ENCODE data around the gene VWF. TPM values are rescaled to one million over a fixed set of nuclear protein-coding genes. Genes with fewer than 3 reads are reported as not detected.
"Not testable (repeated sequence)": the region's sequence is repeated elsewhere in the genome, so short reads cannot be mapped to it uniquely, and the experiment has no call there.

Gene VWF
- total RNA-seq, 2 donors from 2014 or later: 248 to 476 TPM

- H3K36me3 Mint-ChIP-seq (ENCODE audit: low read depth): peaks cover 84% of the 10 kb centered on the region
- Histone ChIP-seq H3K36me3 (ENCODE audit: control insufficient read depth, insufficient read depth, low read length) (peaks cover 22% of the 10 kb centered on the region), H3K9me3 (ENCODE audit: control insufficient read depth, low read length) (no peaks in the 10 kb centered on the region), H3K4me1 (ENCODE audit: control insufficient read depth, insufficient read depth, low read length) (no peaks in the 10 kb centered on the region), H3K4me3 (ENCODE audit: low read length) (no peak overlapping the region), H3K27me3 (ENCODE audit: control insufficient read depth, insufficient read depth, low read length, poor library complexity, severe bottlenecking) (no peaks in the 10 kb centered on the region), H3K9ac (ENCODE audit: extremely low read depth, low read length, poor library complexity, severe bottlenecking) (no peak overlapping the region), H3K27ac (ENCODE audit: low read depth, low read length) (no peak overlapping the region)
- H3K4me3 Mint-ChIP-seq: no peak overlapping the region
- peak; percentile 47 for DNase-seq
- TF ChIP-seq CTCF (conservative IDR thresholded peaks at IDR 0.05): no peak
- H3K9me3 Mint-ChIP-seq: no peaks in the 10 kb centered on the region
- no peaks in the 10 kb centered on the region for H3K27me3 Mint-ChIP-seq (ENCODE audit: insufficient read depth)
- H3K27ac Mint-ChIP-seq: no peak overlapping the region
- H3K4me1 Mint-ChIP-seq: no peaks in the 10 kb centered on the region
- WGBS, 2 experiments (ENCODE audit: insufficient coverage in 1 of 2, insufficient read length in 1 of 2): 78 to 82% methylated on average over 3 to 6 of the region's 7 CpGs
These were observed 107.7 kb downstream of the VWF start for GRCh38 chr12:6016756-6017155.

- not testable (repeated sequence) for H3K4me1 Mint-ChIP-seq; H3K4me3 ChIP-seq (ENCODE audit: low read length); H3K27ac ChIP-seq (ENCODE audit: low read depth, low read length); H3K9me3 ChIP-seq (ENCODE audit: control insufficient read depth, low read length); H3K4me3 Mint-ChIP-seq; H3K9ac ChIP-seq (ENCODE audit: extremely low read depth, low read length, poor library complexity, severe bottlenecking); H3K27ac Mint-ChIP-seq; H3K27me3 Mint-ChIP-seq (ENCODE audit: insufficient read depth); H3K4me1 ChIP-seq (ENCODE audit: control insufficient read depth, insufficient read depth, low read length); H3K9me3 Mint-ChIP-seq; H3K27me3 ChIP-seq (ENCODE audit: control insufficient read depth, insufficient read depth, low read length, poor library complexity, severe bottlenecking)
- peaks cover 84% of the 10 kb centered on the region for H3K36me3 Mint-ChIP-seq (ENCODE audit: low read depth)
- peak; percentile 26 for DNase-seq
- H3K36me3 ChIP-seq (ENCODE audit: control insufficient read depth, insufficient read depth, low read length): peaks cover 22% of the 10 kb centered on the region
- 90 to 96% methylated on average over 7 to 11 of the region's 12 CpGs for WGBS, 2 experiments (ENCODE audit: insufficient coverage in 1 of 2, insufficient read length in 1 of 2)
These were observed 108.5 kb downstream of the VWF start for GRCh38 chr12:6016004-6016403.

GRCh38 chr12:6015271-6015670 is 109.2 kb downstream of the VWF start:
- TF ChIP-seq CTCF (conservative IDR thresholded peaks at IDR 0.05): peak; percentile 57
- not testable (repeated sequence) for H3K4me1 ChIP-seq (ENCODE audit: control insufficient read depth, insufficient read depth, low read length); H3K27ac Mint-ChIP-seq; DNase-seq; H3K9ac ChIP-seq (ENCODE audit: extremely low read depth, low read length, poor library complexity, severe bottlenecking); H3K9me3 Mint-ChIP-seq; H3K27me3 Mint-ChIP-seq (ENCODE audit: insufficient read depth); H3K4me3 Mint-ChIP-seq; H3K4me1 Mint-ChIP-seq; H3K4me3 ChIP-seq (ENCODE audit: low read length); H3K9me3 ChIP-seq (ENCODE audit: control insufficient read depth, low read length); H3K27ac ChIP-seq (ENCODE audit: low read depth, low read length); H3K27me3 ChIP-seq (ENCODE audit: control insufficient read depth, insufficient read depth, low read length, poor library complexity, severe bottlenecking)
- peaks cover 26% of the 10 kb centered on the region for H3K36me3 ChIP-seq (ENCODE audit: control insufficient read depth, insufficient read depth, low read length)
- no CpG with 5 or more reads among the region's 3 CpGs for WGBS, 2 experiments (ENCODE audit: insufficient coverage in 1 of 2, insufficient read length in 1 of 2)
- peaks cover 84% of the 10 kb centered on the region for H3K36me3 Mint-ChIP-seq (ENCODE audit: low read depth)

GRCh38 chr12:6010631-6011350 is 113.7 kb downstream of the VWF start:
- not testable (repeated sequence) for H3K27ac Mint-ChIP-seq; H3K4me1 Mint-ChIP-seq; H3K9ac ChIP-seq (ENCODE audit: extremely low read depth, low read length, poor library complexity, severe bottlenecking); DNase-seq; H3K27ac ChIP-seq (ENCODE audit: low read depth, low read length); H3K9me3 ChIP-seq (ENCODE audit: control insufficient read depth, low read length); H3K9me3 Mint-ChIP-seq; H3K27me3 Mint-ChIP-seq (ENCODE audit: insufficient read depth); H3K4me1 ChIP-seq (ENCODE audit: control insufficient read depth, insufficient read depth, low read length); H3K27me3 ChIP-seq (ENCODE audit: control insufficient read depth, insufficient read depth, low read length, poor library complexity, severe bottlenecking); H3K4me3 ChIP-seq (ENCODE audit: low read length); H3K4me3 Mint-ChIP-seq
- WGBS, 2 experiments (ENCODE audit: insufficient coverage in 1 of 2, insufficient read length in 1 of 2): 88 to 100% methylated on average over 1 to 2 of the region's 4 CpGs
- peaks cover 24% of the 10 kb centered on the region for H3K36me3 ChIP-seq (ENCODE audit: control insufficient read depth, insufficient read depth, low read length)
- peaks cover 78% of the 10 kb centered on the region for H3K36me3 Mint-ChIP-seq (ENCODE audit: low read depth)
